ENCODE data around the gene C9orf85.
"Not testable (repeated sequence)": the region's sequence is repeated elsewhere in the genome, so short reads cannot be mapped to it uniquely, and the experiment has no call there.

Gene C9orf85

GRCh38 chr9:71911061-71911907 lies at the start of gene C9orf85, which contains the start of gene ABHD17B:
C9orf85 (plus strand) TSS chr9:71911639; CDS start chr9:71911735, 96 bp downstream.
ABHD17B (minus strand) TSS chr9:71911193; CDS start chr9:71875080, 36,113 bp downstream.
- DNase-seq (ENCODE audit: low read depth): peak; percentile 99

- no peak for DNase-seq (ENCODE audit: low read depth)
These were observed 47.8 kb upstream of the C9orf85 start for GRCh38 chr9:71863631-71864030.

- no peak for DNase-seq (ENCODE audit: low read depth)
These were observed 36.1 kb upstream of the C9orf85 start for GRCh38 chr9:71875345-71875744.

GRCh38 chr9:71876106-71876505 lies 35.3 kb upstream of the C9orf85 start:
- no peak for DNase-seq (ENCODE audit: low read depth)

GRCh38 chr9:71876829-71877228 lies 34.6 kb upstream of the C9orf85 start:
- no peak for DNase-seq (ENCODE audit: low read depth)

GRCh38 chr9:71878327-71879274 lies 32.8 kb upstream of the C9orf85 start:
- DNase-seq (ENCODE audit: low read depth): no peak

- DNase-seq (ENCODE audit: low read depth): no peak
These were observed 31.7 kb upstream of the C9orf85 start for GRCh38 chr9:71879644-71880174.

GRCh38 chr9:71884005-71884404 lies 27.4 kb upstream of the C9orf85 start:
- no peak for DNase-seq (ENCODE audit: low read depth)

GRCh38 chr9:71885467-71885866 lies 26.0 kb upstream of the C9orf85 start:
- DNase-seq (ENCODE audit: low read depth): no peak

- no peak for DNase-seq (ENCODE audit: low read depth)
These were observed 25.4 kb upstream of the C9orf85 start for GRCh38 chr9:71886015-71886414.

- no peak for DNase-seq (ENCODE audit: low read depth)
These were observed 24.9 kb upstream of the C9orf85 start for GRCh38 chr9:71886541-71886940.

GRCh38 chr9:71887362-71887761 lies 24.1 kb upstream of the C9orf85 start:
- DNase-seq (ENCODE audit: low read depth): no peak

GRCh38 chr9:71890042-71890679 lies 21.3 kb upstream of the C9orf85 start:
- DNase-seq (ENCODE audit: low read depth): no peak

- DNase-seq (ENCODE audit: low read depth): no peak
These were observed 19.8 kb upstream of the C9orf85 start for GRCh38 chr9:71891557-71892189.

- no peak for DNase-seq (ENCODE audit: low read depth)
These were observed 16.3 kb upstream of the C9orf85 start for GRCh38 chr9:71895117-71895516.

GRCh38 chr9:71895955-71896354 lies 15.5 kb upstream of the C9orf85 start:
- DNase-seq (ENCODE audit: low read depth): no peak

- DNase-seq (ENCODE audit: low read depth): no peak
These were observed 14.7 kb upstream of the C9orf85 start for GRCh38 chr9:71896761-71897160.

GRCh38 chr9:71897577-71897976 lies 13.9 kb upstream of the C9orf85 start:
- no peak for DNase-seq (ENCODE audit: low read depth)

GRCh38 chr9:71898756-71899155 lies 12.7 kb upstream of the C9orf85 start:
- not testable (repeated sequence) for DNase-seq (ENCODE audit: low read depth)

GRCh38 chr9:71901695-71902597 lies 9.5 kb upstream of the C9orf85 start:
- DNase-seq (ENCODE audit: low read depth): no peak
